ENCODE results near the gene ARF1. TPM values are rescaled to one million over a fixed set of nuclear protein-coding genes. Genes with fewer than 3 reads are reported as not detected.

The ARF1 gene
- total RNA-seq, 1 donor, result 339 TPM

DNA sequence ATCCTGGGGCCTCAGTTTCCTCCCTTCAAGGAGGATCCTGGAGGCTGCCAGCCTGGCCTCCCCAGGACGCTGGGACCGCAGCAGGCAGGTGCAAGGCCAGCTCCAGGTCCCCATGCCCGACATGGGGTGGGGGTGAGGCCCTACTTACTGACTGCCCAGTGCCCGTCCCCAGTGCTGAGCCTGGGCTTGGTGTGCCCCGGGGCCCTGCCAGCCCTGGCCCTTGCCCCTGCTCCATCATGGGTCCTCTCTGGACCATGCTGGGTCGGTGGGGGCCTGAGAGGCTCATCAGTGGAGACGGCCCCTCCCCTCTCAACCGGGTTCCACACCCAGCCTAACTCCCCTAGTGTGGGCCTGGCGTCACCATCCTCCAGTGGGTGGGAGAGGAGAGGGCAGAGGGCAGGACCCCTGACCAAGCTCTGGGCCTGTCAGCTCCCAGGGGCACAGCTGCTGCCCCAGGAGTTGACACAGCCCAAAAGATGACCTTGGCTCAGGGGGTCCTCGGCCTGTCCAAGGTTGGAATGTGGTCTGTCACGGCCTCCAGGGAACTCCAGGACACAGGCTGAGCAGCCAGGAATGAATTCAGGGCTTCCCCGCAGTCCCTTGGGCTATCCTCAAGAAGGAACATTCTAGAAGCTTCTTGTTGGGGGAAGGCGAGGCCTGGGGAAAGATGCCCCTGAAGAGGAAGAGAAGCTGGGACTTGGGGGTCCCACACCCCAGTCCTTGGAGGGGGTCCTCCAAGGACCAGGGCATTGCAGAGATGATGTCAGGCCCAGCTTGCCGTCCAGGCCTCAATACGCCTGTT is 17.6 kb upstream of the ARF1 start:
- H3K4me3 ChIP-seq (ENCODE audit: low read depth, low read length), result no peak overlapping the region
- DNase-seq (ENCODE audit: low read depth), result no peak
- TF ChIP-seq, protein P1, sequence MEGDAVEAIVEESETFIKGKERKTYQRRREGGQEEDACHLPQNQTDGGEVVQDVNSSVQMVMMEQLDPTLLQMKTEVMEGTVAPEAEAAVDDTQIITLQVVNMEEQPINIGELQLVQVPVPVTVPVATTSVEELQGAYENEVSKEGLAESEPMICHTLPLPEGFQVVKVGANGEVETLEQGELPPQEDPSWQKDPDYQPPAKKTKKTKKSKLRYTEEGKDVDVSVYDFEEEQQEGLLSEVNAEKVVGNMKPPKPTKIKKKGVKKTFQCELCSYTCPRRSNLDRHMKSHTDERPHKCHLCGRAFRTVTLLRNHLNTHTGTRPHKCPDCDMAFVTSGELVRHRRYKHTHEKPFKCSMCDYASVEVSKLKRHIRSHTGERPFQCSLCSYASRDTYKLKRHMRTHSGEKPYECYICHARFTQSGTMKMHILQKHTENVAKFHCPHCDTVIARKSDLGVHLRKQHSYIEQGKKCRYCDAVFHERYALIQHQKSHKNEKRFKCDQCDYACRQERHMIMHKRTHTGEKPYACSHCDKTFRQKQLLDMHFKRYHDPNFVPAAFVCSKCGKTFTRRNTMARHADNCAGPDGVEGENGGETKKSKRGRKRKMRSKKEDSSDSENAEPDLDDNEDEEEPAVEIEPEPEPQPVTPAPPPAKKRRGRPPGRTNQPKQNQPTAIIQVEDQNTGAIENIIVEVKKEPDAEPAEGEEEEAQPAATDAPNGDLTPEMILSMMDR (IDR thresholded peaks at IDR 0.05; ENCODE audit: insufficient read depth, low read depth, low read length), result no peak

DNA sequence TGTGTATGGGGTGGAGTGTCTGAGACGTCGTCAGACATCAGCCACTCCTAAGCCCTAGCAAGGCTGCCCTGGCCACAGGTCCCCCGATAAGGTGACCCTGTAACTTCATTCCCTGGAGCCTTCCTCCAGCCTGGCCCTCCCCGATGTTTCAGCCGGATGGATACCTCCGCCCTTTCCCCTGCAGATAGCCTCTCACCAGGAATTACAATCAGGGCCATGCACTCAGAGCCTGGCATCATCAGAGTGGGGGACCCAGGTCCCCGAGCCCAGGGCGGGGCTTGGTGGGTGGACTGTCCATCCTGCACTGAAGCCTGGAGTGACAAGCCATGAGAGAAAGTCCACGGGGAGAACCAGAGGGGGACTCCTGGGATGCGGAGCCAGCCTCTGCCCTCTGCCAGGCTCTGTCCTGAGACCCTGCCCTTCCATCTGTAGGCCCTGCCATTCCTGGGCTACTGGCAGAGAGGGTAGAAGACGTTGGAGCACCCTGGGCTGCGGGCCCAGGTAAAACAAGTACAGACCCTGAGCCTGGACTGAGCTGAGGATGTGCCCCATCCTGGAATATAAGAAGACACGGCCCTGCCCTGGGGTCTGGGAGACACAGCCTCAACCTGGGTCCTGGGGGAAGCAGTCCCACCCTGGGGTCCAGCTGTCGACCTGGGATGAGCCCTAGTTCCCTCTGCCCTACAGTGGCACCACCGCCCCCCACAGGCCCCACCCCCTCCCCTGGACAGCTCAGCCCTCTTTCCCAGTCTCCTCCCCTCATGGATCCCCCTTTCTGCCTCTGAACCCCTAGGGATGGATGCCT is 16.8 kb upstream of the ARF1 start:
- TF ChIP-seq, protein P1 (IDR thresholded peaks at IDR 0.05; ENCODE audit: insufficient read depth, low read depth, low read length), result no peak
- DNase-seq (ENCODE audit: low read depth), result no peak
- no peak overlapping the region for H3K4me3 ChIP-seq (ENCODE audit: low read depth, low read length)

DNA sequence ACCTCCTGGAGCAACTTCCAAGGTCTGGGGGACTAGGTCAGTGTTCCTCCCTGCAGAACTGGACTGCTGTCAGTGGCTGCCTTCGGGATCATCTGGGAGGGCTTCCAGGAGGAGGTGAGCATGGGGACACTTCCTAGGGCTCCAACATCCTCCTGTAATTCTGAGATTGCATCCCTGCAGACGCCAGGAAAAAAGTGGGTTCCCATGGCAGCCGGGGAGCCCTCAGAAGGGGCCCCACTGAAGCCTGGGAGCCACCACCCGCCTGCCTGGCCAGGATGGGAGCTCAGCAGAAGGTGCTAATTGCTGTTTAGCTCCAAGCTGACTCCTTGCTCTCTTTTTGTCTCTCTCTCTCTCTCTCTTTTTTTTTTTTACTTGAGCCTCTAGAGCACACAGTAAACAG is 16.1 kb upstream of the ARF1 start:
- TF ChIP-seq, protein P1 (IDR thresholded peaks at IDR 0.05; ENCODE audit: insufficient read depth, low read depth, low read length), result no peak
- H3K4me3 ChIP-seq (ENCODE audit: low read depth, low read length), result no peak overlapping the region
- DNase-seq (ENCODE audit: low read depth), result no peak

DNA sequence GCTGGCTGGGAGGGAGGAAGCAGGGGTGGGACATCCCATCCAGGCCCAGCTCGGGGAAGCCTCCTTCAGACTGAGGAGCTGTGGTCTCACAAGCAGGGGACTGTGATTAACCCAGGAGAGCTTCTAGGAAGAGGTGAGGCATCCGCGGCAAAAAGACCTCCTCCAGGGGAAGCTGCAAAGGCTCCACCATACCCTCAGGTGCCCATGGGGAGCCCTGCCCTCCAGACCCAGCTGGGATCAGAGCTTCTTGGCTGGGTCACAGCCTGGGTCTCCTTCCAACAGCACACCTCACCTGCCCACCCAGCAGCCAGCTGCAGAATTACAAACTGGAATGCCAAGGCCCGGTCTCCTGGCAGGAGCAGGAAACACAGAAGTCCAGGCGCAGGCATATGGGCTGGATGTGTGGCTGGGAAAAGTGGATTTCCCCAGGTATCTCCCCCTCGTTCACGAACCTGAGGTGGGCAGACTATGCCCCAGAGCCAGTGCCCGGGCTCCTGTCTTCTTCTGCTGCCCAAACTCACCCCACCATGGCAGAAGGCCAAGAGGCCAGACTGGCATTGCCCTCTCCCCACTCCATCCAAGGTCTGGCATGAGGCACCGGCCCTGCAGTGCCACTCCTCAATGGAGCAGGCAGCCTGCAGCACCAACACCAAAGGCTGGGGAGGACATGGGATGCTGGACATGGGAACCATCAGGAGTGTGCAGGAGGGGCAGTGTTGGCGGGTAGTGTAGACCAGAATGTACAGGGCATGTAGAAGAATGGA is 15.4 kb upstream of the ARF1 start:
- DNase-seq (ENCODE audit: low read depth), result no peak
- TF ChIP-seq, protein P1 (IDR thresholded peaks at IDR 0.05; ENCODE audit: insufficient read depth, low read depth, low read length), result no peak
- H3K4me3 ChIP-seq (ENCODE audit: low read depth, low read length), result no peak overlapping the region

DNA sequence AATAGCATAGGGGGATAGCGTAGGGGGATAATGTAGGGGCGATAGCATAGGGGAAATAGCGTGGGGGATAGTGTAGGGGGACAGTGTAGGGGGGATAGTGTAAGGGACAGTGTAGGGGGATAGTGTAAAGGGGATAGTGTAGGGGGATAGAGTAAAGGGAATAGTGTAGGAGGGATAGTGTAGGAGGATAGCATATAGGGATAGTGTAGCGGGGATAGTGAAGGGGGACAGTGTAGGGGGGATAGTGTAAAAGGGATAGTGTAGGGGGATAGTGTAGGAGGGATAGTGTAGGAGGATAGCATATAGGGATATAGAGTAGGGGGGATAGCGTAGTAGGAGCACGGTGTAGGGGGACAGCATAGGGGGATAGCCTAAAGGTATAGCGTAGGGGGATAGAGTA is 14.1 kb upstream of the ARF1 start:
- TF ChIP-seq, protein P1 (IDR thresholded peaks at IDR 0.05; ENCODE audit: insufficient read depth, low read depth, low read length), result no peak
- no peak overlapping the region for H3K4me3 ChIP-seq (ENCODE audit: low read depth, low read length)
- DNase-seq (ENCODE audit: low read depth), result no peak

DNA sequence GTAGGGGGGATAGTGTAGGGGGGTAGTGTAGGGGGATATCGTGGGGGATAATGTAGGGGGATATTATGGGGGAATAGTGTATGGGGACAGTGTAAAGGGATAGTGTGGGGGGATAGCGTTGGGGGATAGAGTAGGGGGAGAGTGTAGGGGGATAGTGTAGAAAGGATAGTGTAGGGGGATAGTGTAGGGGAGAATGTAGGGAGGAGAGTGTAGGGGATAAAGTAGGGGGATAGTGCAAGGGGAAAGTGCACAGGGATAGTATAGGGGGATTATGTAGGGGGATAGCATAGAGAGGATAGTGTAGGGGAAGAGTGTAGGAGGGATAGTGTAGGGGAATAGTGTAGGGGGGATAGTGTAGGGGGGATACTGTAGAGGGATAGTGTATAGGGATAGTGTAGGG is 12.3 kb upstream of the ARF1 start:
- DNase-seq (ENCODE audit: low read depth), result no peak
- no peak overlapping the region for H3K4me3 ChIP-seq (ENCODE audit: low read depth, low read length)
- TF ChIP-seq, protein P1 (IDR thresholded peaks at IDR 0.05; ENCODE audit: insufficient read depth, low read depth, low read length), result no peak
